Fibroblast of the conjunctiva (primary cell): Measurements from ENCODE around the gene MBOAT7.

Experiments
- DNase-seq: peaks from one replicate; pipeline ENCODE4 v3.0.0-alpha.2; 2010; ENCODE audit warnings: low read depth

MBOAT7 gene

GRCh38 chr19:54162241-54162805, 27.1 kb downstream of the MBOAT7 start:
- DNase-seq: no peak

- no peak for DNase-seq
Measured at GRCh38 chr19:54160854-54161253, 28.5 kb downstream of the MBOAT7 start.

- no peak for DNase-seq
Measured at GRCh38 chr19:54160182-54160811, 29.1 kb downstream of the MBOAT7 start.

GRCh38 chr19:54159352-54160181, 29.8 kb downstream of the MBOAT7 start, which contains the start of gene LENG1:
LENG1 (minus strand) TSS chr19:54159721; CDS start chr19:54159695, 26 bp downstream.
- peak; percentile 100 for DNase-seq

GRCh38 chr19:54158812-54159351, 30.5 kb downstream of the MBOAT7 start:
- DNase-seq: no peak

- DNase-seq: no peak
Measured at GRCh38 chr19:54156953-54157352, 32.4 kb downstream of the MBOAT7 start.

GRCh38 chr19:54156490-54156889, 32.9 kb downstream of the MBOAT7 start:
- no peak for DNase-seq

- no peak for DNase-seq
Measured at GRCh38 chr19:54155694-54156093, 33.7 kb downstream of the MBOAT7 start.

GRCh38 chr19:54154603-54155345, 34.6 kb downstream of the MBOAT7 start:
- no peak for DNase-seq

- DNase-seq: no peak
Measured at GRCh38 chr19:54153731-54154326, 35.6 kb downstream of the MBOAT7 start.

GRCh38 chr19:54152878-54153524, 36.4 kb downstream of the MBOAT7 start:
- no peak for DNase-seq

- no peak for DNase-seq
Measured at GRCh38 chr19:54152267-54152666, 37.1 kb downstream of the MBOAT7 start.

- DNase-seq: no peak
Measured at GRCh38 chr19:54151362-54152035, 37.9 kb downstream of the MBOAT7 start.

- no peak for DNase-seq
Measured at GRCh38 chr19:54149021-54149812, 40.2 kb downstream of the MBOAT7 start.

GRCh38 chr19:54148158-54148557, 41.2 kb downstream of the MBOAT7 start:
- DNase-seq: no peak

- no peak for DNase-seq
Measured at GRCh38 chr19:54147676-54148075, 41.7 kb downstream of the MBOAT7 start.

GRCh38 chr19:54145541-54146158, 43.7 kb downstream of the MBOAT7 start:
- DNase-seq: no peak

- no peak for DNase-seq
Measured at GRCh38 chr19:54142166-54142780, 47.1 kb downstream of the MBOAT7 start.

GRCh38 chr19:54141356-54141755, 48.0 kb downstream of the MBOAT7 start:
- no peak for DNase-seq
